Esophagus muscularis mucosa (tissue), 4 donors: ENCODE measurements around the gene PTH2R. TPM values are rescaled to one million over a fixed set of nuclear protein-coding genes. Genes with fewer than 3 reads are reported as not detected.

ENCODE experiments used
- DNase-seq: peaks from one replicate; pipeline ENCODE4 v3.0.0-alpha.2; 2017; ENCODE audit errors: extremely low spot score
- H3K27ac ChIP-seq, 4 donors: fragments of 200-600 bp; sonication (generic); replicated peaks in 1 of 4; 1 replicate in 3 of 4; 2 replicates in 1 of 4; pipeline ENCODE4 v1.5.1; 2016 to 2019; ENCODE audit warnings: mild to moderate bottlenecking in 1 of 4
- H3K27me3 ChIP-seq, 4 donors: fragments of 200-600 bp; sonication (generic); one replicate each; pipeline versions ENCODE4 v1.5.1 to v1.6.0; 2016 to 2019
- H3K36me3 ChIP-seq, 4 donors: fragments of 200-600 bp; sonication (generic); one replicate each; pipeline ENCODE4 v1.5.1; 2016 to 2019
- H3K4me1 ChIP-seq, 4 donors: fragments of 200-600 bp; sonication (generic); one replicate each; pipeline ENCODE4 v1.5.1; 2016 to 2019
- H3K4me3 ChIP-seq, 4 donors: fragments of 200-600 bp; sonication (generic); 1 replicate in 2 of 4; 2 replicates in 2 of 4; pipeline ENCODE4 v1.5.1; 2016 to 2019; ENCODE audit warnings: mild to moderate bottlenecking in 4 of 4, moderate library complexity in 1 of 4
- H3K9me3 ChIP-seq, 4 donors: fragments of 200-600 bp; sonication (generic); 1 replicate in 3 of 4; 2 replicates in 1 of 4; pipeline ENCODE4 v1.5.1; 2016 to 2019
- EP300 ChIP-seq: sonication (generic); formaldehyde crosslinking; IDR thresholded peaks from one replicate; pipeline ENCODE4 v1.6.1; 2017; ENCODE audit warnings: antibody characterized with exemption
- POLR2A ChIP-seq: fragments of 450-650 bp; IDR thresholded peaks from one replicate; pipeline ENCODE4 v1.6.1; 2017; ENCODE audit warnings: antibody characterized with exemption, moderate library complexity, mild to moderate bottlenecking, low read depth
- POLR2AphosphoS5 ChIP-seq, 2 donors: sonication (generic); formaldehyde crosslinking; IDR thresholded peaks; one replicate each; pipeline ENCODE4 v1.6.1; 2017; ENCODE audit warnings: antibody characterized with exemption in 2 of 2
- WGBS: methylation state at CpG from one replicate; pipeline ENCODE4 v1.1.5; 2018; 5-methylcytosine and 5-hydroxymethylcytosine counted together
- intact Hi-C: fragments of 100-400 bp; cut with DNase I; formaldehyde crosslinking; loops from one replicate; pipeline ENCODE4 v1.15.1; 2023
- total RNA-seq, 4 donors: library from RNA; depleted of rRNA; stranded (reverse); fragments of >200 nt; gene quantifications; one replicate each; pipeline versions ENCODE4 v1.1.0 to v1.2.1, GENCODE V29; 2016
- TF ChIP-seq, protein P1 (sequence below), 3 experiments: fragments of 200-600 bp in 2 of 3; fragments of 450-650 bp in 1 of 3; sonication (generic) in 2 of 3; IDR thresholded peaks; one replicate each; pipeline ENCODE4 v1.5.1; 2017 to 2019; ENCODE audit warnings: antibody characterized with exemption in 3 of 3, mild to moderate bottlenecking in 2 of 3, moderate library complexity in 1 of 3

Gene PTH2R
- total RNA-seq, 4 donors from 2014 or later, result 0.17 TPM; not detected in 3

DNA sequence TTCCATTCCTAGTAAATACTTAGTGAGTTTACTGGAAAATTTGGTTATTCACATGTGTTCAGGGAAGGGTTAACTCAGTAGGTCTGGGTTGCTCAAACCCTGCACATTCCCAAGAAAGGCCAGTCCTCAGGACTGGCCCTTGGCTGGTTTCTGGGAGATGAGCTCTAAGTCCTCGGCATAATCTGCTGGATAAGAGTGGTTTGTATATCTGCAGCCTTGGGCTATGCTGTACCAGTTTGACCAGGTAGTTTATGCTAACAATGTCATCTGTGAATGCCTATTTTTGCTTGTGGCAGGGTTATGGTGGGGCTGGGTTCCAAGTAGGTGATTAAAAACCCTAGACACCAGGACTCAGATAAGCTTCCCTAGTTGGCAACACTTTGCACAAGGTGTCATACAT is 7.4 kb upstream of the PTH2R start:
- no peaks in the 10 kb centered on the region for H3K4me1 ChIP-seq
- peaks cover 0 to 12% (median 1%) of the 10 kb centered on the region in 4 donors for H3K9me3 ChIP-seq
- H3K27me3 ChIP-seq, result peaks cover 0 to 15% (median 2%) of the 10 kb centered on the region in 4 donors
- 17% methylated on average over 1 of the region's 1 CpG for WGBS
- DNase-seq, result no peak
- no peak overlapping the region for H3K4me3 ChIP-seq
- TF ChIP-seq, protein P1, sequence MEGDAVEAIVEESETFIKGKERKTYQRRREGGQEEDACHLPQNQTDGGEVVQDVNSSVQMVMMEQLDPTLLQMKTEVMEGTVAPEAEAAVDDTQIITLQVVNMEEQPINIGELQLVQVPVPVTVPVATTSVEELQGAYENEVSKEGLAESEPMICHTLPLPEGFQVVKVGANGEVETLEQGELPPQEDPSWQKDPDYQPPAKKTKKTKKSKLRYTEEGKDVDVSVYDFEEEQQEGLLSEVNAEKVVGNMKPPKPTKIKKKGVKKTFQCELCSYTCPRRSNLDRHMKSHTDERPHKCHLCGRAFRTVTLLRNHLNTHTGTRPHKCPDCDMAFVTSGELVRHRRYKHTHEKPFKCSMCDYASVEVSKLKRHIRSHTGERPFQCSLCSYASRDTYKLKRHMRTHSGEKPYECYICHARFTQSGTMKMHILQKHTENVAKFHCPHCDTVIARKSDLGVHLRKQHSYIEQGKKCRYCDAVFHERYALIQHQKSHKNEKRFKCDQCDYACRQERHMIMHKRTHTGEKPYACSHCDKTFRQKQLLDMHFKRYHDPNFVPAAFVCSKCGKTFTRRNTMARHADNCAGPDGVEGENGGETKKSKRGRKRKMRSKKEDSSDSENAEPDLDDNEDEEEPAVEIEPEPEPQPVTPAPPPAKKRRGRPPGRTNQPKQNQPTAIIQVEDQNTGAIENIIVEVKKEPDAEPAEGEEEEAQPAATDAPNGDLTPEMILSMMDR (IDR thresholded peaks at IDR 0.05), result no peak
- TF ChIP-seq POLR2A (no peak), EP300 (no peak), POLR2AphosphoS5 (IDR thresholded peaks at IDR 0.05) (no peak)
- intact Hi-C loops, result no loop called here
- H3K27ac ChIP-seq, result no peak overlapping the region
- no peaks in the 10 kb centered on the region for H3K36me3 ChIP-seq

DNA sequence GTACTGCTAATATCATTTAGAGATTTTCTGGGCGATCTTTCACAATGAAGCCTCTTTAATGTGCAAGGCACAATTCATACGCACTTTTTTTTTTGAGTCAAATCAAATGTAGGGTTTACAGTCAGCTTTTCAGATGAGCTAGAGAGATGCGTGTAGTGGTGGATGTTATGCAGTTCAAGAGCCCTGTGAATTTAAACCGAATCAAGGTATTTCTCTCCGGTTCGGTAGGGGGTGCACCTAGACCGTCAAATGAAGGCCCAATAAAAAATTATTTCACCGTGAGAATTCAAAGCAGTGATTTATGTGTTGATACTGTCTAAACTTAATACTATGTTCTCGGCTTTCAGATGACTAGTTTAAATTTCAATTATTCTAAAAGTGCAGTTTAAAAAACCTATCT is 1.1 kb downstream of the PTH2R start:
- Histone ChIP-seq H3K4me3 (no peak overlapping the region), H3K27ac (no peak overlapping the region), H3K4me1 (peaks cover 0 to 14% (median 11%) of the 10 kb centered on the region in 4 donors), H3K9me3 (no peaks in the 10 kb centered on the region), H3K27me3 (peaks cover 0 to 69% (median 15%) of the 10 kb centered on the region in 4 donors), H3K36me3 (no peaks in the 10 kb centered on the region)
- no peak for TF ChIP-seq POLR2AphosphoS5 (IDR thresholded peaks at IDR 0.05)
- no peak for TF ChIP-seq POLR2A
- TF ChIP-seq, protein P1 (IDR thresholded peaks at IDR 0.05), result no peak
- TF ChIP-seq EP300, result no peak
- intact Hi-C loops, result no loop called here
- 28% methylated on average over 9 of the region's 9 CpGs for WGBS
- DNase-seq, result no peak

DNA sequence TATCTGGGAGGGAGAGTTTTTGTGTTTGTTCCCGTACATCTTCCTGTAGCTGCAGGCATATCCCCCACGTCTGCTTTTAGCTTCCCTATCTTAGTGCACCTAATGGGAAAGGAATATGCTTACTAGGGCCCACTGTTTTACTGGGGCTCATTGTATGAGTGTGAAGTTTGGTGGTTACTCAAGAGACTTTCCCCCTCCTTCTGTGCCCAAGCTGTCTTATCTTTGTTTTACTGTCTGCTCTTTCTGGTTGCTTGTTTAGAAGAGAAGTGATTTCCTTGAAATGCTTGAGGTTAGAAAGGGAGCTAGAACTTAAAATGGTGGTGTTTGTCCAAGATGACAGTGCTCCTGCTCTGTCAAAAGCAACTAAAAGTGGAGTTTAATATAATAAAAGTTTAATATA is 7.3 kb downstream of the PTH2R start:
- Histone ChIP-seq H3K27me3 (peaks cover 0 to 23% (median 0%) of the 10 kb centered on the region in 4 donors), H3K27ac (no peak overlapping the region), H3K4me3 (no peak overlapping the region), H3K4me1 (no peaks in the 10 kb centered on the region), H3K36me3 (no peaks in the 10 kb centered on the region), H3K9me3 (no peaks in the 10 kb centered on the region)
- intact Hi-C loops, result no loop called here
- 82% methylated on average over 2 of the region's 2 CpGs for WGBS
- no peak for DNase-seq
- TF ChIP-seq POLR2AphosphoS5 (IDR thresholded peaks at IDR 0.05) (no peak), EP300 (no peak), POLR2A (no peak)
- TF ChIP-seq, protein P1 (IDR thresholded peaks at IDR 0.05), result no peak

DNA sequence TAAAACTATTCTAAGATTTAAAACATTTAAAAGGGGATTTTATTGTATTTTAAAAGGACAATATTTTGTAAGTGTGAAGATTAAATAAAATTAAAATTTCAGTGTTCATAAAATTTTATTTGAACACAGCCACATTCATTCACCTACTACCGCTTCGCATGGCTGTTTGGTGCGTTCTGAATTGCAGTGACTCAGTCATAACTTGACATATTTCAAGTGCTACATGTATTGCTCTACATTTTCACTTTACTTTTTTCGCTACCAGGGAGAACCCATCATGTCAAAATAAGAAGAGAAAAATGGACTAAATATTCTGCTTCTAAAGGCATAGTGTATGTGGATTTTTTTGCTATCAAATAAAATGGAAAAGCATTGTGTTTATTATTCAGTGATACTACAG is 8.7 kb downstream of the PTH2R start:
- no peak for TF ChIP-seq POLR2AphosphoS5 (IDR thresholded peaks at IDR 0.05)
- TF ChIP-seq POLR2A, result no peak
- TF ChIP-seq, protein P1 (IDR thresholded peaks at IDR 0.05), result no peak
- TF ChIP-seq EP300, result no peak
- 89% methylated on average over 4 of the region's 4 CpGs for WGBS
- no peak overlapping the region for H3K27ac ChIP-seq

DNA sequence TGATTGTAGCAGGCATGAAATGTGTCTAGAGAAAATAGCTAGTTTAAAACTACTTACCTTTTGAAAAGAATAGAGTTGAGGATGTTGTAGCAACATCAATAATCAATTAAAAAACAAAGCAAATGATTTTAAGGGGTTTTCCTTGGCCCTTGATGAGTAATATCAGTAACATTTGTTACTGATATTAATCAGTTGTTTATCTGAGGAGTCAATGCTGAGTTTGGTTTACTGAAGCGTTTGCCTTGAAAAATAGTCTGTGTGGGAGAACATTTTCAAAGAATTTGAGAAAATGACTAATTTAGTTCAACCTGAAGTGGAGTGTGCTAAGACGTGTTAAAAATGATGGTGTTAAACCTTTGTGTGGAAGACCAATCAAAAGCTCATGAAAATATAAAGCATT is 9.3 kb downstream of the PTH2R start:
- H3K27ac ChIP-seq, result no peak overlapping the region
- 67% methylated on average over 2 of the region's 2 CpGs for WGBS
- H3K9me3 ChIP-seq, result no peaks in the 10 kb centered on the region
- DNase-seq, result no peak
- no peaks in the 10 kb centered on the region for H3K36me3 ChIP-seq
- H3K4me1 ChIP-seq, result no peaks in the 10 kb centered on the region
- H3K27me3 ChIP-seq, result peaks cover 0 to 3% (median 0%) of the 10 kb centered on the region in 4 donors
- intact Hi-C loops, result no loop called here
- no peak overlapping the region for H3K4me3 ChIP-seq
- no peak for TF ChIP-seq POLR2A
- TF ChIP-seq POLR2AphosphoS5 (IDR thresholded peaks at IDR 0.05), result no peak
- TF ChIP-seq EP300, result no peak
- TF ChIP-seq, protein P1 (IDR thresholded peaks at IDR 0.05), result no peak

More for the DNA sequence above, 8.7 kb downstream of the PTH2R start:
- no peaks in the 10 kb centered on the region for H3K4me1 ChIP-seq
- H3K36me3 ChIP-seq, result no peaks in the 10 kb centered on the region
- no peak overlapping the region for H3K4me3 ChIP-seq
- peaks cover 0 to 10% (median 0%) of the 10 kb centered on the region in 4 donors for H3K27me3 ChIP-seq
- intact Hi-C loops, result no loop called here
- DNase-seq, result no peak
- no peaks in the 10 kb centered on the region for H3K9me3 ChIP-seq
